Activated B cell treated with CpG ODN at 0.5 μM for 24 hours (primary cell): ENCODE data around the gene KIAA1217. TPM values are rescaled to one million over a fixed set of nuclear protein-coding genes. Genes with fewer than 3 reads are reported as not detected.
"Not testable (repeated sequence)": the region's sequence is repeated elsewhere in the genome, so short reads cannot be mapped to it uniquely, and the experiment has no call there.

Source experiments
- ATAC-seq: fragments of 200-7000 bp; cut with Tn5 transposase; one replicate; pipeline ENCODE4 v1.10.0; 2021; ENCODE audit warnings: low read depth, mild to moderate bottlenecking, moderate library complexity
- CTCF ChIA-PET: fragments of 350-600 bp; sonication (Branson Sonifier 250); formaldehyde crosslinking; loops from one replicate; lab custom pipeline; 2021; ENCODE audit warnings: antibody characterized with exemption; lab: Charles Lee
- POLR2A ChIA-PET: fragments of 350-600 bp; sonication (Branson Sonifier 250); formaldehyde crosslinking; loops from one replicate; lab custom pipeline; 2021; ENCODE audit warnings: antibody characterized with exemption; lab: Charles Lee
- DNase-seq: peaks from one replicate; pipeline ENCODE4 v3.0.0; 2022
- H3K27ac Mint-ChIP-seq: one replicate; pipeline ENCODE4 v1.8.0; 2020; ENCODE audit warnings: mixed read lengths
- H3K27me3 Mint-ChIP-seq: one replicate; pipeline ENCODE4 v1.8.0; 2021; ENCODE audit warnings: mixed read lengths
- H3K36me3 Mint-ChIP-seq: one replicate; pipeline ENCODE4 v1.8.0; 2021; ENCODE audit warnings: low read depth, mixed read lengths
- H3K4me1 Mint-ChIP-seq: one replicate; pipeline ENCODE4 v1.8.0; 2021; ENCODE audit warnings: mixed read lengths
- H3K4me3 Mint-ChIP-seq: one replicate; pipeline ENCODE4 v1.8.0; 2020; ENCODE audit warnings: mild to moderate bottlenecking, mixed read lengths
- H3K9me3 Mint-ChIP-seq: one replicate; pipeline ENCODE4 v1.8.0; 2020; ENCODE audit warnings: mixed read lengths
- intact Hi-C: fragments of 100-400 bp; cut with micrococcal nuclease; formaldehyde crosslinking; loops from one replicate; pipeline ENCODE4 v1.15.1; 2024
- total RNA-seq: library from RNA; stranded (reverse); gene quantifications from 2 replicates; pipeline ENCODE4 v1.2.3, GENCODE V29; 2022
- TF ChIP-seq, protein P1 (sequence below): fragments of 200-600 bp; IDR thresholded peaks from one replicate; pipeline ENCODE4 v1.8.0; 2022; ENCODE audit warnings: antibody characterized with exemption, mild to moderate bottlenecking

The KIAA1217 gene
- total RNA-seq, 1 donor from 2014 or later: 0.71 TPM

DNA sequence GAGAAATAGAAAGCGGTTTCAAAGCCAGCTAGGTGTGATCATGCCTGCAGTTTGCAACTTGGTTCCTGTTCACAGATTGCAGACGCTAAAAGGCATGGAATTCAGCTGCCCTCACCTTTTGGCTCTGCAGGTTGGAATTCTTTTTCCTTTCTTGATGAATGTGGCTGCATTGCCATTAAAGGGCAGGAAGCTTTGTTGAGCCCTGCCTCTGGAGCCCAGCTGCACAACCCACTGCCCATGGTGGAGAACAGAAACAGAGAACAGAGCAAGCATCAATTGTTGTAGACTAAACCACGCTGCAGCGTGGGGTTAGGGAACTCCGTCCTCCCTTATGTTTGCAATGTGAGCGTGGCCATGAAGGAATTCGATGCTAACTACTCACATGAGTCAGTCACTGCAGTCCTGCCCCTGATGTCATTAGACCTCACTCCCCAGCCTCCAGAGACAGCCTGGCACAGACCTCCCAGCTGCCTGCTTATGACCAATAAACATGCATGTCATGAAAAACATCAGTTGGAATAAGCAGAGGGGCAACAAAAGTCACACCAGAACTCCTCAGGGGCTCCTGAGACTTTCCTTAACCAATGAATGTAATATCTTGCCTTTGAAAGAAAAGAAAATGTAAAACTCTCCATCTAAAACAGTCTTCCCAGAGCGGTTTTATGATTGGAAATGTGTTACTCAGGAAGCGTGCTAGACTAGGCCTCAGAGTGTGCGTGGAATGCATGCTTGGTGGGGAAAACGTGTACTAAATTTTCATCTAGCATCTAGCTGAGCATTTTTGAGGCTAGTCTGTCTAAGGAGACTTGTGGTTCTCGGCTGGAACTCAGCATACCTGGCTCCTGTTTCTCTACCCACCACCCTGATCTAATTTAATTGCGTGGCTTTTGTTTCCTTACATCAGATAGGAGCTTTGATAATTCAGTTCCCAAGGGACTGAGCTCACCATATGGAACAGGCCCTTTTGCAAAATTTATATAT lies 232.2 kb downstream of the KIAA1217 start:
- Mint-ChIP-seq H3K27me3 (no peaks in the 10 kb centered on the region), H3K36me3 (no peaks in the 10 kb centered on the region), H3K4me3 (no peak overlapping the region), H3K9me3 (peaks cover 2% of the 10 kb centered on the region), H3K27ac (no peak overlapping the region), H3K4me1 (no peaks in the 10 kb centered on the region)
- TF ChIP-seq, protein P1, sequence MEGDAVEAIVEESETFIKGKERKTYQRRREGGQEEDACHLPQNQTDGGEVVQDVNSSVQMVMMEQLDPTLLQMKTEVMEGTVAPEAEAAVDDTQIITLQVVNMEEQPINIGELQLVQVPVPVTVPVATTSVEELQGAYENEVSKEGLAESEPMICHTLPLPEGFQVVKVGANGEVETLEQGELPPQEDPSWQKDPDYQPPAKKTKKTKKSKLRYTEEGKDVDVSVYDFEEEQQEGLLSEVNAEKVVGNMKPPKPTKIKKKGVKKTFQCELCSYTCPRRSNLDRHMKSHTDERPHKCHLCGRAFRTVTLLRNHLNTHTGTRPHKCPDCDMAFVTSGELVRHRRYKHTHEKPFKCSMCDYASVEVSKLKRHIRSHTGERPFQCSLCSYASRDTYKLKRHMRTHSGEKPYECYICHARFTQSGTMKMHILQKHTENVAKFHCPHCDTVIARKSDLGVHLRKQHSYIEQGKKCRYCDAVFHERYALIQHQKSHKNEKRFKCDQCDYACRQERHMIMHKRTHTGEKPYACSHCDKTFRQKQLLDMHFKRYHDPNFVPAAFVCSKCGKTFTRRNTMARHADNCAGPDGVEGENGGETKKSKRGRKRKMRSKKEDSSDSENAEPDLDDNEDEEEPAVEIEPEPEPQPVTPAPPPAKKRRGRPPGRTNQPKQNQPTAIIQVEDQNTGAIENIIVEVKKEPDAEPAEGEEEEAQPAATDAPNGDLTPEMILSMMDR: no peak
- no peak for DNase-seq
- ATAC-seq: no peak
- intact Hi-C loops: no loop called here
- ChIA-PET POLR2A (no interaction called here), CTCF (no interaction called here)

DNA sequence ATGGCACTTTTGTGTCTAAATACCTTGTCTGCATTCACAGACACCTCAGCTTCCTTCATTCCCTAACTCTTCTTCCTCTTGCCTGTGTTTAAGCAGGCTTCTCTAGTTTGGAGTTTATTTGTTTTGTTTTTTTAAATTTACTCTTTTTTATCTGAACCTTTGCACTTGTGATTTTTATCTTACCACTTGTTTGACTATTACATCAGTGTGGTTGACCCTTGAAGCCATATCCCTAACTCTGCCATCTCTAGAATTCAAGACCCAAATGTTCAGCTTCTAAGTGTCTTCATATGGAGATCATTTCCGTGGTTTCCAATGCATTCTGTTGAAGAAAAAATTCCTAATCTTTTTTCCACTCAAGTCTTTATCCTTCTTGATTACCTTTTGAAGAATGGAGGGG lies 233.3 kb downstream of the KIAA1217 start:
- no peak for ATAC-seq
- Mint-ChIP-seq H3K4me1 (no peaks in the 10 kb centered on the region), H3K4me3 (no peak overlapping the region), H3K9me3 (peaks cover 2% of the 10 kb centered on the region), H3K27me3 (no peaks in the 10 kb centered on the region), H3K27ac (no peak overlapping the region), H3K36me3 (no peaks in the 10 kb centered on the region)
- TF ChIP-seq, protein P1: no peak
- no peak for DNase-seq
- POLR2A ChIA-PET: no interaction called here
- intact Hi-C loops: no loop called here
- CTCF ChIA-PET: no interaction called here

DNA sequence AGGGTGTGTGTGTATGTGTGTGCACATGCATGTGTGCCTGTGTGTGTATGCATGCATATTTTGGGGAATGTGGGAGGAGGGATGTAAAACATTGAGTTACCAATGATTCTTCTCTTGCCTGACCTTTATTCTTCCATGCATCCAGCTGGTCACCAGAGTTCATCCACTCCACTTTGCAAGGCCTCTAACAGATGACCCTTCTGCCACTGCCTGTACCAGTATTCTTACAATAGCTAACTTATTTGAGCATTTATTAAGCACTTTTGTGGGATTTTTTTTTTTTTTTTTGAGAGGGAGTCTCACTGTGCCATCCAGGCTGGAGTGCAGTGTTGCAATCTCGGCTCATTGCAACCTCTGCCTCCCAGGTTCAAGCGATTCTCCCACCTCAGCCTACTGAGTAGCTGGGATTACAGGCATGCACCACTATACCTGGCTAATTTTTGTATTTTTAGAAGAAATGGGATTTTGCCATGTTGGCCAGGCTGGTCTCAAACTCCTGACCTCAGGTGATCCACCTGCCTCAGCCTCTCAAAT lies 233.8 kb downstream of the KIAA1217 start:
- H3K27me3 Mint-ChIP-seq, intact Hi-C loops, H3K4me1 Mint-ChIP-seq, H3K9me3 Mint-ChIP-seq, ATAC-seq, H3K27ac Mint-ChIP-seq, H3K36me3 Mint-ChIP-seq, POLR2A ChIA-PET, DNase-seq, CTCF ChIA-PET, H3K4me3 Mint-ChIP-seq: not testable (repeated sequence)

DNA sequence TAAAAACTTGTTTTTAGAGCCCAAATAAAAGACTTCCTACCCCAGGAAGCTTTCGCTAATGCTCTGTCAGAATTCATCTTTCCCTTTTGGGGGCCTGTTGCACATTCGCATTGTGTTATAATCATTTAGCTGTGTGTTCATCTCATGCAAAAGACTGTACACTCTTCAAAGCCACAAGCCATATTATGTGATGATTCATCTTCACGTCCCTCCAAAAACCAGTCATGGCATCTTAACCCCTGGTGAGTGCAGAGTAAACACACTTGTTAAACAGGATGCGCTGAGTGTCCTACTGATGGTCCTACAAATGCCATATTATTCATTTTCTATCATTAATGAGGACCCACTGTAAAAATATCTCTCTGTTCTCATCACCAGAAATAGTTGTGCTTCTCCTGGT lies 235.4 kb downstream of the KIAA1217 start:
- POLR2A ChIA-PET: no interaction called here
- CTCF ChIA-PET: no interaction called here
- TF ChIP-seq, protein P1: no peak
- Mint-ChIP-seq H3K9me3 (peaks cover 2% of the 10 kb centered on the region), H3K36me3 (no peaks in the 10 kb centered on the region), H3K4me1 (no peaks in the 10 kb centered on the region), H3K27me3 (no peaks in the 10 kb centered on the region), H3K27ac (no peak overlapping the region), H3K4me3 (no peak overlapping the region)
- ATAC-seq (no peak), DNase-seq (no peak)
- intact Hi-C loops: no loop called here

DNA sequence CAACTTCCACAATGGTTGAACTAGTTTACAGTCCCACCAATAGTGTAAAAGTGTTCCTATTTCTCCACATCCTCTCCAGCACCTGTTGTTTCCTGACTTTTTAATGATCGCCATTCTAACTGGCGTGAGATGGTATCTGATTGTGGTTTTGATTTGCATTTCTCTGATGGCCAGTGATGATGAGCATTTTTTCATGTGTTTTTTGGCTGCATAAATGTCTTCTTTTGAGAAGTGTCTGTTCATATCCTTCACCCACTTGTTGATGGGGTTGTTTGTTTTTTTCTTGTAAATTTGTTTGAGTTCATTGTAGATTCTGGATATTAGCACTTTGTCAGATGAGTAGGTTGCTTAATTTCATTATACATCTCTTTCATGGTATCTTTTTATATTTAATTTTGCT lies 237.0 kb downstream of the KIAA1217 start:
- H3K27ac Mint-ChIP-seq, POLR2A ChIA-PET, DNase-seq, H3K36me3 Mint-ChIP-seq, intact Hi-C loops, ATAC-seq, H3K4me1 Mint-ChIP-seq, H3K27me3 Mint-ChIP-seq, H3K9me3 Mint-ChIP-seq, H3K4me3 Mint-ChIP-seq, CTCF ChIA-PET: not testable (repeated sequence)

DNA sequence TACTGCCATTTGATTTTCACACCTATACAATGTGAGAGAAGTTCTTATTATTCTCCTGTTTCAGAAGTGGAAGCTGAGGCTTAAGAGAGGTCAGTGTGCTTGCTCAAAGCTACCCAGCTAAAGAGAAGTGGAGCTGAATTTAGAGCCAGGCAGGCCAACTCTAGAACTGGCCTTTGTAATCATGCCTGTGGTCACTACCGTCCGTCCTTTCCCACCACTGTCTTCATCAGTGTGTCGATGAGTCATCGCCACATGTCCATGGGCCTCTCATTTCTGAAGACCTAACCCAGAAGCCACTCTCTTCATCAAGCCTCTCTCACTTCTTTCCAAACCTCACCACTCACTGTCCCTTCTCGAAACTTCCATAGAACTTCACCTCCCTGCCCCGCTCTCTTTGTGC lies 237.8 kb downstream of the KIAA1217 start:
- Mint-ChIP-seq H3K4me1 (no peaks in the 10 kb centered on the region), H3K36me3 (no peaks in the 10 kb centered on the region), H3K4me3 (no peak overlapping the region), H3K9me3 (peaks cover 2% of the 10 kb centered on the region), H3K27me3 (no peaks in the 10 kb centered on the region), H3K27ac (no peak overlapping the region)
- intact Hi-C loops: no loop called here
- ChIA-PET CTCF (no interaction called here), POLR2A (no interaction called here)
- DNase-seq: no peak
- TF ChIP-seq, protein P1: no peak
- no peak for ATAC-seq
